Mesenchymal stem cell (in vitro differentiated cells and primary cell): ENCODE data around the gene FFAR2.
"Not testable (repeated sequence)": the region's sequence is repeated elsewhere in the genome, so short reads cannot be mapped to it uniquely, and the experiment has no call there.

Experiments used
- DNase-seq: peaks from one replicate; pipeline ENCODE4 v3.0.0-alpha.2; 2013
- H2AFZ ChIP-seq: one replicate; pipeline ENCODE4 v1.6.1; 2013; ENCODE audit warnings: low read depth, mild to moderate bottlenecking, control low read depth, inconsistent platforms, low read length, moderate library complexity
- H2AK5ac ChIP-seq: 2 replicates; pipeline ENCODE4 v1.6.1; 2013; ENCODE audit warnings: low read length, moderate library complexity, mild to moderate bottlenecking, inconsistent platforms; ENCODE audit not compliant: severe bottlenecking
- H2BK120ac ChIP-seq: one replicate; pipeline ENCODE4 v1.6.1; 2013; ENCODE audit warnings: low read depth, mild to moderate bottlenecking, inconsistent platforms, low read length, moderate library complexity
- H2BK12ac ChIP-seq, 2 experiments: one replicate each; pipeline ENCODE4 v1.6.1; 2013; ENCODE audit warnings: inconsistent platforms in 2 of 2, low read length in 2 of 2, mild to moderate bottlenecking in 2 of 2, moderate library complexity in 2 of 2, control low read depth in 1 of 2
- H2BK15ac ChIP-seq: one replicate; pipeline ENCODE4 v1.6.1; 2013; ENCODE audit warnings: mild to moderate bottlenecking, low read depth, inconsistent platforms; ENCODE audit not compliant: poor library complexity, severe bottlenecking
- H2BK5ac ChIP-seq: 2 replicates; pipeline ENCODE4 v1.6.1; 2013; ENCODE audit warnings: low read depth, mild to moderate bottlenecking, low read length, control low read depth, inconsistent platforms; ENCODE audit not compliant: poor library complexity, severe bottlenecking
- H3K14ac ChIP-seq, 2 experiments: one replicate each; pipeline ENCODE4 v1.6.1; 2013; ENCODE audit warnings: inconsistent platforms in 2 of 2, low read length in 2 of 2, control low read depth in 1 of 2, mild to moderate bottlenecking in 1 of 2, moderate library complexity in 1 of 2
- H3K18ac ChIP-seq, 2 experiments: one replicate each; pipeline ENCODE4 v1.6.1; 2013; ENCODE audit warnings: inconsistent platforms in 2 of 2, low read length in 2 of 2, control low read depth in 1 of 2, low read depth in 1 of 2, mild to moderate bottlenecking in 1 of 2
- H3K23ac ChIP-seq, 2 experiments: one replicate each; pipeline ENCODE4 v1.6.1; 2013; ENCODE audit warnings: inconsistent platforms in 2 of 2, low read length in 2 of 2, mild to moderate bottlenecking in 2 of 2, moderate library complexity in 2 of 2, control low read depth in 1 of 2
- H3K27ac ChIP-seq: 2 replicates; pipeline ENCODE4 v1.5.1; 2013; ENCODE audit warnings: mild to moderate bottlenecking, moderate library complexity, low read length, control low read depth, inconsistent platforms; ENCODE audit not compliant: poor library complexity, severe bottlenecking
- H3K27me3 ChIP-seq, 2 experiments: 2 replicates each; pipeline versions ENCODE4 v1.6.1 to v1.7.0; 2013; ENCODE audit warnings: low read length in 2 of 2, mild to moderate bottlenecking in 2 of 2, moderate library complexity in 2 of 2, control low read depth in 1 of 2, inconsistent platforms in 1 of 2; ENCODE audit not compliant: control insufficient read depth in 1 of 2, insufficient read depth in 1 of 2
- H3K36me3 ChIP-seq, 2 experiments: 2 replicates each; pipeline versions ENCODE4 v1.6.1 to v1.7.0; 2013; ENCODE audit warnings: low read length in 2 of 2, control low read depth in 1 of 2, inconsistent platforms in 1 of 2, low read depth in 1 of 2, mild to moderate bottlenecking in 1 of 2; ENCODE audit not compliant: insufficient read depth in 2 of 2, control insufficient read depth in 1 of 2
- H3K4ac ChIP-seq, 2 experiments: one replicate each; pipeline ENCODE4 v1.6.1; 2013; ENCODE audit warnings: inconsistent platforms in 2 of 2, low read length in 2 of 2, mild to moderate bottlenecking in 2 of 2, moderate library complexity in 2 of 2, control low read depth in 1 of 2, low read depth in 1 of 2
- H3K4me1 ChIP-seq: 2 replicates; pipeline ENCODE4 v1.6.1; 2013; ENCODE audit warnings: low read depth, low read length, control low read depth; ENCODE audit not compliant: control insufficient read depth, insufficient read depth
- H3K4me2 ChIP-seq: 2 replicates; pipeline ENCODE4 v1.6.1; 2013; ENCODE audit warnings: low read length, mild to moderate bottlenecking, inconsistent platforms; ENCODE audit not compliant: poor library complexity, severe bottlenecking
- H3K4me3 ChIP-seq, 2 experiments: 2 replicates each; pipeline versions ENCODE4 v1.5.1 to v1.7.0; 2013; ENCODE audit warnings: low read length in 2 of 2, mild to moderate bottlenecking in 2 of 2, control low read depth in 1 of 2, low read depth in 1 of 2; ENCODE audit not compliant: insufficient read depth in 1 of 2
- H3K79me1 ChIP-seq: replicated peaks from 2 replicates; pipeline ENCODE4 v1.6.1; 2013; ENCODE audit warnings: mild to moderate bottlenecking, control low read depth, low read length, inconsistent platforms; ENCODE audit not compliant: poor library complexity, severe bottlenecking
- H3K9ac ChIP-seq: 2 replicates; pipeline ENCODE4 v1.7.0; 2013; ENCODE audit warnings: mild to moderate bottlenecking, low read length, moderate library complexity
- H3K9me3 ChIP-seq: 2 replicates; pipeline ENCODE4 v1.7.0; 2013; ENCODE audit warnings: mild to moderate bottlenecking, low read length; ENCODE audit not compliant: control insufficient read depth
- H4K8ac ChIP-seq: one replicate; pipeline ENCODE4 v1.6.1; 2013; ENCODE audit warnings: inconsistent platforms, mild to moderate bottlenecking, low read length, moderate library complexity
- H4K91ac ChIP-seq: one replicate; pipeline ENCODE4 v1.6.1; 2013; ENCODE audit warnings: mild to moderate bottlenecking, low read length, inconsistent platforms
- WGBS: methylation state at CpG from one replicate; pipeline ENCODE4 v1.1.7; 2013; ENCODE audit warnings: mixed read lengths; 5-methylcytosine and 5-hydroxymethylcytosine counted together

The FFAR2 gene

DNA sequence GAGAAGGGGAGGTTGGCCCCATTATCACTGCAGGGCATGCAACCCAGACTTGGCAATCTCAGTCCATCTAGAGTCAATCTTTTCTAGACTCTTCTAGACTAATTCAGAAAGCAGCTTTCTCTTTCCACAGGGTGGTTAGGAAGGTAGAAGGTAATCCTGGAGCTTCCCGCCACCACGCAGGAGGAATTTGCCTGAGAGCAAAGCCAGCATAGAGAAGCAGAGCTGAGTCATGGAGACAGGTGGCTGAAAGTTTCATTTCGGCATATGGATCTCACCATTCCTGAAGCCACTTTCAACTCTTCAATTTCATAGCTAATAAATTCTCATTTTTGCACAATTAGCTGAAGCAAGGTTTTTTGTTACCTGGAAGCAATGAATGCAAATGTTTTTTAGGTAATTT, 29.0 kb upstream of the FFAR2 start:
- Histone ChIP-seq H3K23ac (no peak overlapping the region), H3K27ac (no peak overlapping the region), H3K9me3 (no peaks in the 10 kb centered on the region), H3K14ac (no peak overlapping the region), H3K79me1 (no peaks in the 10 kb centered on the region), H2BK120ac (no peak overlapping the region), H3K18ac (no peak overlapping the region), H3K4me3 (no peak overlapping the region), H3K36me3 (no peaks in the 10 kb centered on the region), H3K9ac (no peak overlapping the region), H2AK5ac (no peak overlapping the region), H3K27me3 (peaks cover 16 to 57% of the 10 kb centered on the region in 2 experiments), H2AFZ (no peak overlapping the region), H3K4me1 (peaks cover 1% of the 10 kb centered on the region), H2BK5ac (no peak overlapping the region), H3K4ac (no peak overlapping the region), H3K4me2 (no peak overlapping the region), H4K91ac (no peak overlapping the region), H2BK15ac (no peak overlapping the region), H4K8ac (no peak overlapping the region), H2BK12ac (no peak overlapping the region)
- 39% methylated on average over 2 of the region's 3 CpGs for WGBS
- no peak for DNase-seq

- Histone ChIP-seq H3K18ac (no peak overlapping the region), H2BK5ac (no peak overlapping the region), H3K27ac (no peak overlapping the region), H4K91ac (no peak overlapping the region), H3K23ac (no peak overlapping the region), H3K4me1 (no peaks in the 10 kb centered on the region), H3K9me3 (no peaks in the 10 kb centered on the region), H2AFZ (no peak overlapping the region), H3K4me3 (no peak overlapping the region), H3K27me3 (peaks cover 16 to 58% of the 10 kb centered on the region in 2 experiments), H2BK12ac (no peak overlapping the region), H3K79me1 (no peaks in the 10 kb centered on the region), H2BK120ac (no peak overlapping the region), H3K4ac (no peak overlapping the region), H2AK5ac (no peak overlapping the region), H3K4me2 (no peak overlapping the region), H2BK15ac (no peak overlapping the region), H3K14ac (no peak overlapping the region), H3K36me3 (no peaks in the 10 kb centered on the region), H3K9ac (no peak overlapping the region), H4K8ac (no peak overlapping the region)
- 70% methylated on average over 5 of the region's 5 CpGs for WGBS
- DNase-seq: no peak
These were observed 28.3 kb upstream of the FFAR2 start for GRCh38 chr19:35419805-35420204.

- H3K14ac ChIP-seq: no peak overlapping the region
- no peak overlapping the region for H2AK5ac ChIP-seq
These were observed 26.7 kb upstream of the FFAR2 start for GRCh38 chr19:35421362-35421761.

GRCh38 chr19:35423406-35423805, 24.7 kb upstream of the FFAR2 start:
- not testable (repeated sequence) for H3K4ac ChIP-seq, H3K14ac ChIP-seq, H3K27ac ChIP-seq, H3K79me1 ChIP-seq, H2BK120ac ChIP-seq, H4K91ac ChIP-seq, H3K9ac ChIP-seq, H3K9me3 ChIP-seq, H2AK5ac ChIP-seq, H3K4me2 ChIP-seq, DNase-seq, H4K8ac ChIP-seq, H2AFZ ChIP-seq, H3K18ac ChIP-seq, H3K36me3 ChIP-seq, H2BK5ac ChIP-seq, H3K23ac ChIP-seq, H2BK15ac ChIP-seq, H2BK12ac ChIP-seq, H3K4me1 ChIP-seq, H3K4me3 ChIP-seq
- H3K27me3 ChIP-seq: peaks cover 5 to 37% of the 10 kb centered on the region in 2 experiments
- WGBS: 98% methylated on average over 6 of the region's 7 CpGs

More at GRCh38 chr19:35421362-35421761, 26.7 kb upstream of the FFAR2 start:
- H2BK120ac ChIP-seq: no peak overlapping the region
- H2AFZ ChIP-seq: no peak overlapping the region
- no peak overlapping the region for H3K4me3 ChIP-seq
- no peak overlapping the region for H2BK15ac ChIP-seq
- H2BK5ac ChIP-seq: no peak overlapping the region
- H3K27ac ChIP-seq: no peak overlapping the region
- no peak overlapping the region for H3K4me2 ChIP-seq
- WGBS: 72% methylated on average over 8 of the region's 11 CpGs
- H3K27me3 ChIP-seq: peaks cover 16 to 57% of the 10 kb centered on the region in 2 experiments
- no peaks in the 10 kb centered on the region for H3K4me1 ChIP-seq
- no peak overlapping the region for H4K8ac ChIP-seq
- DNase-seq: no peak
- no peak overlapping the region for H3K23ac ChIP-seq
- no peaks in the 10 kb centered on the region for H3K36me3 ChIP-seq
- H3K9ac ChIP-seq: no peak overlapping the region
- no peak overlapping the region for H3K18ac ChIP-seq
- H4K91ac ChIP-seq: no peak overlapping the region
- H3K4ac ChIP-seq: no peak overlapping the region
- no peaks in the 10 kb centered on the region for H3K79me1 ChIP-seq
- H2BK12ac ChIP-seq: no peak overlapping the region
- no peaks in the 10 kb centered on the region for H3K9me3 ChIP-seq
